Measurements from ENCODE around the gene FBXL5.

Gene FBXL5

DNA sequence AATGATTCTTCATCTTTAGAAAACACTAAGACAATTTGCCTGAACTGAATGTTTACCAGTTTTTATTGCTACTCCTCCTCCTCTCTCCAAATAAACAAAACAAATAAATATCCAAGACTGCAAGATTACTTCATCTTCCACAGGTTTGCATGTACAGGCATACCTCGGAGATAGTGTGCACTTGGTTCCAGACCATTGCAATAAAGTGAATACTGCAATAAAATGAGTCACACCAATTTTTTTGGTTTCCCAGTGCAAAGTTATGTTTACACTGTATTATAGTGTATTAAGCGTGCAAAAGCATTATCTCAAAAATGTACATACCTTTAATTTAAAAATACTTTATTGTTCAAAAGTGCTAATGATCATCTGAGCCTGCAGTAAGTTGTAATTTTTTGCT, 53.3 kb downstream of the FBXL5 start:
- no peak overlapping the region for H3K4me3 ChIP-seq (ENCODE audit: low read depth, low read length)
- no peak overlapping the region for H2AFZ ChIP-seq (ENCODE audit: low read length, unreplicated experiment)
- peaks cover 37% of the 10 kb centered on the region for H3K36me3 ChIP-seq (ENCODE audit: insufficient read depth, low read length)
- H3K4me1 ChIP-seq (ENCODE audit: control insufficient read depth, insufficient read depth, low read length, unreplicated experiment), result no peaks in the 10 kb centered on the region
- no peaks in the 10 kb centered on the region for H3K79me2 ChIP-seq (ENCODE audit: control insufficient read depth, insufficient read depth, low read length, unreplicated experiment)
- H3K27me3 ChIP-seq (ENCODE audit: insufficient read depth, low read length), result no peaks in the 10 kb centered on the region
- no peak overlapping the region for H3K27ac ChIP-seq (ENCODE audit: low read depth, low read length)

DNA sequence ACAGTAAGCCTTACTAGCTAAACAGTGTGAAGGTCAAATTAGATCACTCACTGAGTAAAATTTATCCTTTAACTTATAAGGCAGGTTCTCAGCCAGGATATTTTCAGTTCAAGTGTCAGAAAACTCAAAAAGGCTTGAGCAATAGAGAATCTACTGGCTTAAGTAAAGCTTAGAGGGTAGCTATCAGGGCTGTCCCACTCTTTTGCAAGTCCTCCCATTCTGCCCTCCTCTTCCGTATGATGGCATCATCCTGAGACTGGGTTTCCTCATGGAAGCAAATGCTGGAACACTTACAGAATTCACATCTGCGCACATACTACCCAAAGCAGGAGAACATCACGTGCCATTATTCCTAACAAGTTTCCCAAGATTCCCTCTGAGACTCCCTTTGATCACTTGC, 55.0 kb downstream of the FBXL5 start:
- H3K79me2 ChIP-seq (ENCODE audit: control insufficient read depth, insufficient read depth, low read length, unreplicated experiment), result no peaks in the 10 kb centered on the region
- H3K27ac ChIP-seq (ENCODE audit: low read depth, low read length), result no peak overlapping the region
- H3K27me3 ChIP-seq (ENCODE audit: insufficient read depth, low read length), result no peaks in the 10 kb centered on the region
- peaks cover 34% of the 10 kb centered on the region for H3K36me3 ChIP-seq (ENCODE audit: insufficient read depth, low read length)
- no peak overlapping the region for H2AFZ ChIP-seq (ENCODE audit: low read length, unreplicated experiment)
- H3K4me3 ChIP-seq (ENCODE audit: low read depth, low read length), result no peak overlapping the region
- no peaks in the 10 kb centered on the region for H3K4me1 ChIP-seq (ENCODE audit: control insufficient read depth, insufficient read depth, low read length, unreplicated experiment)

DNA sequence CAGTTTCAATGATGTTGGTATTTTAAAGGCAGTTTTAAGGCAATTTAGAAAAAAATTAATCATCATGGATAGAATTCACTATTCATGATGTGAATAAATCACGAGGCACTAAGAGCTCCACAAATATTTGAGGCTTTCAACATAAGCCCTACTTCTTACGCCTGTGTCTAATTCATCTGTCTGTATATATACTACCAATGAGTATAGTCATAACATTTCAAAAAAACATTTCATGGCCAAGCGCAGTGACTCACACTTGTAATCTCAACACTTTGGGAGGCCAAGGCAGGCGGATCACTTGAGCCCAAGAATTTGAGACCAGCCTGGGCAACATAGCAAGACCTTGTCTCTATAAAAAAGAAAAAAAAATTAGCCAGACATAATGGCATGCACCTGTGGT, 56.5 kb downstream of the FBXL5 start:
- H2AFZ ChIP-seq (ENCODE audit: low read length, unreplicated experiment), result no peak overlapping the region
- no peak overlapping the region for H3K27ac ChIP-seq (ENCODE audit: low read depth, low read length)
- H3K27me3 ChIP-seq (ENCODE audit: insufficient read depth, low read length), result no peaks in the 10 kb centered on the region
- no peaks in the 10 kb centered on the region for H3K79me2 ChIP-seq (ENCODE audit: control insufficient read depth, insufficient read depth, low read length, unreplicated experiment)
- H3K4me3 ChIP-seq (ENCODE audit: low read depth, low read length), result no peak overlapping the region
- H3K4me1 ChIP-seq (ENCODE audit: control insufficient read depth, insufficient read depth, low read length, unreplicated experiment), result no peaks in the 10 kb centered on the region
- H3K36me3 ChIP-seq (ENCODE audit: insufficient read depth, low read length), result peaks cover 22% of the 10 kb centered on the region; the same call in 1 of the 2 replicates

DNA sequence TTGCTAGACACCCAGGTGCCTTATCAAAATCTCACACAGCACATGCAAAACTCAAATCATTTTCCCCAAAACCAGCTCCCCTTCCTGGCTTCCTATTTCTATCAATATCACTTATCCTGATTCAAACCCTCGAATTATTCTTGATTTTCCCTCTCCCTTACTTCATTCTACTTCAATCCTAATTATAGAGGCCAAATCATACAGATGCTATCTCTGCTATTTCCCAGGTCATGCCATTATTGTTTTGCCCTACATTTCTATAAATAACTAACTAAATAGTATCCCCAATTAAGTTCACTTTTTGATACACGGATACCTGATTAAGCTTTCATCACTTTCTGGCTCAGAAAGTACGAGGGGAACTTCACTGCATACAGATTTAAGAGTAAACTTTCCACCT, 62.4 kb downstream of the FBXL5 start:
- Histone ChIP-seq H3K4me1 (ENCODE audit: control insufficient read depth, insufficient read depth, low read length, unreplicated experiment) (no peaks in the 10 kb centered on the region), H2AFZ (ENCODE audit: low read length, unreplicated experiment) (no peak overlapping the region), H3K27me3 (ENCODE audit: insufficient read depth, low read length) (no peaks in the 10 kb centered on the region), H3K79me2 (ENCODE audit: control insufficient read depth, insufficient read depth, low read length, unreplicated experiment) (no peaks in the 10 kb centered on the region), H3K27ac (ENCODE audit: low read depth, low read length) (no peak overlapping the region), H3K36me3 (ENCODE audit: insufficient read depth, low read length) (0 out of 2 replicates have a peak, but pooled peaks cover 4% of the 10 kb centered on the region), H3K4me3 (ENCODE audit: low read depth, low read length) (no peak overlapping the region)

DNA sequence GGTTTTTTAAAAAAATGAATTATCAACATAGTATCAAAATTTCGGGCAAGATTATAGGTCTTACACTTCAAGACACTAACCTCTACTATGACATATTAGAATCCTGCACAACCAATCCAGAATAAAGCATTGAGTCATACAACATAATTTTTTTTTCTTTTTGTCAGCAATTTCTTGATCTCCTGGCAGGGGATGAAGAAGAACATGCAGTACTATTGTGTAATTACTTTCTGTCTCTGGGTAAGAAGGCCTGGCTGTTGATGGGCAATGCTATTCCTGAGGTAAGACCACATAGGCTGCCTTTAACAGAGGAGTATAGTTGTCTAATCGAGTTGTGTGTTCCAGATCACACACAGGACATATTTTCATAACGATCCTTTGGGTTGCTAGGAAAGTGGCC, 67.5 kb downstream of the FBXL5 start:
- H3K4me3 ChIP-seq (ENCODE audit: low read depth, low read length), result no peak overlapping the region
- H2AFZ ChIP-seq (ENCODE audit: low read length, unreplicated experiment), result no peak overlapping the region
- H3K4me1 ChIP-seq (ENCODE audit: control insufficient read depth, insufficient read depth, low read length, unreplicated experiment), result no peaks in the 10 kb centered on the region
- no peaks in the 10 kb centered on the region for H3K36me3 ChIP-seq (ENCODE audit: insufficient read depth, low read length)
- no peak overlapping the region for H3K27ac ChIP-seq (ENCODE audit: low read depth, low read length)
- H3K79me2 ChIP-seq (ENCODE audit: control insufficient read depth, insufficient read depth, low read length, unreplicated experiment), result no peaks in the 10 kb centered on the region
- H3K27me3 ChIP-seq (ENCODE audit: insufficient read depth, low read length), result no peaks in the 10 kb centered on the region

DNA sequence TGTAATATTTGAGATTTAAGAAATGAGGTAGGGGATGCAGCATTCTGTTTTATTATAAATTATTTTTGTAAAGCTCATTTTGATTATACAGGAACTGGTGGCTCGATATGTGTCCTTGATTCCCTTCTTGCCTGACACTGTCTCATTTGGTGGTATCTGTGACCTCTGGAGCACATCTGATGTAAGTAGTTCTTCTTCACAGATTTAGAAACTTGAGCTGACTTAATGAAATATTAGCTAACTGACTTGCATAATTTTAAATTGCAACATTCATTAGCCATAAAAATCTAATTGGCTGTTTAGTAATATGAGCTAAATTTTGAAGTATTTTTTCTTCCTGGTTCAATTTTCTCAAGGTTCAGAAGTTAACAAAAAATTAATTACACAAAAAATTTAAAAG, 69.1 kb downstream of the FBXL5 start:
- H2AFZ ChIP-seq (ENCODE audit: low read length, unreplicated experiment), result no peak overlapping the region
- H3K36me3 ChIP-seq (ENCODE audit: insufficient read depth, low read length), result peaks cover 5% of the 10 kb centered on the region; the same call in 1 of the 2 replicates
- H3K4me1 ChIP-seq (ENCODE audit: control insufficient read depth, insufficient read depth, low read length, unreplicated experiment), result peaks cover 3% of the 10 kb centered on the region
- H3K4me3 ChIP-seq (ENCODE audit: low read depth, low read length), result no peak overlapping the region
- H3K27ac ChIP-seq (ENCODE audit: low read depth, low read length), result no peak overlapping the region
- H3K27me3 ChIP-seq (ENCODE audit: insufficient read depth, low read length), result no peaks in the 10 kb centered on the region
- no peaks in the 10 kb centered on the region for H3K79me2 ChIP-seq (ENCODE audit: control insufficient read depth, insufficient read depth, low read length, unreplicated experiment)

DNA sequence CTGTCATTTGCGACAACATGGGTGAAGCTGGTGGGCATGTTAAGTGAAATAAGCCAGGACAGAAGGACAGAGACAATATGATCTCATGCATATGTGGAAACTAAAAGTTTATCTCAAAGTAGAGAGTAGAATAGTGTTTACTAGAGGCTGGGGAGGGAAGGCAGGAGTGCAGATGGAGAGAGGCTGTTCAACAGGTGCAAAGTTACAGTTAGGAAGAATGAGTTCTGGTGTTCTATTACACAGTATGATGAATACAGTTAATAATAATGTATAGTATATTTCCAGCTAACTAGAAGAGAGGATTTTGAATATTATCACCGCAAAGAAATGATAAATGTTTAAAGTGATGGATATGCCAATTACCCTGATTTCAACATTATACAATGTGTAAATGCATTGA, 69.8 kb downstream of the FBXL5 start:
- no peak overlapping the region for H3K27ac ChIP-seq (ENCODE audit: low read depth, low read length)

DNA sequence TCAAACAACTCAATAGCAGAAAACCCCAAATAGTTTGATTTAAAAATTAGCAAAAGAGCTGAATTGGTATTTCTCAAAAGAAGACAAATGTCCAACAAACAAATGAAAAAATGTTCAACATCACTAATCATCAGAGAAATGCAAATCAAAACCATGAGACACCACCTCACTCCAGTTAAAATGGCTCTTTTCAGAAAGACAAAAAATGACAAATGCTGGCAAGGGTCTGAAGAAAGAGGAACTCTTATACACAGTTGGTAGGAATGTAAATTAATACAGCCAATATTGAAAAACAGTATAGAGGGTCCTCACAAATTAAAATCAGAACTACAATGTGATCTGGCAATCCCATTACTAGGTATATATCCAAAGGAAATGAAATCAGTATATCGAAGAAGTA, 70.4 kb downstream of the FBXL5 start:
- H3K36me3 ChIP-seq (ENCODE audit: insufficient read depth, low read length), result peaks cover 9% of the 10 kb centered on the region; the same call in 1 of the 2 replicates
- H3K27me3 ChIP-seq (ENCODE audit: insufficient read depth, low read length), result no peaks in the 10 kb centered on the region
- H2AFZ ChIP-seq (ENCODE audit: low read length, unreplicated experiment), result no peak overlapping the region
- peaks cover 3% of the 10 kb centered on the region for H3K4me1 ChIP-seq (ENCODE audit: control insufficient read depth, insufficient read depth, low read length, unreplicated experiment)
- no peak overlapping the region for H3K4me3 ChIP-seq (ENCODE audit: low read depth, low read length)
- H3K27ac ChIP-seq (ENCODE audit: low read depth, low read length), result no peak overlapping the region
- H3K79me2 ChIP-seq (ENCODE audit: control insufficient read depth, insufficient read depth, low read length, unreplicated experiment), result no peaks in the 10 kb centered on the region

More for the DNA sequence above, 69.8 kb downstream of the FBXL5 start:
- Histone ChIP-seq H3K79me2 (ENCODE audit: control insufficient read depth, insufficient read depth, low read length, unreplicated experiment) (no peaks in the 10 kb centered on the region), H2AFZ (ENCODE audit: low read length, unreplicated experiment) (no peak overlapping the region), H3K36me3 (ENCODE audit: insufficient read depth, low read length) (peaks cover 9% of the 10 kb centered on the region; the same call in 1 of the 2 replicates), H3K4me3 (ENCODE audit: low read depth, low read length) (no peak overlapping the region), H3K4me1 (ENCODE audit: control insufficient read depth, insufficient read depth, low read length, unreplicated experiment) (peaks cover 3% of the 10 kb centered on the region), H3K27me3 (ENCODE audit: insufficient read depth, low read length) (no peaks in the 10 kb centered on the region)

DNA sequence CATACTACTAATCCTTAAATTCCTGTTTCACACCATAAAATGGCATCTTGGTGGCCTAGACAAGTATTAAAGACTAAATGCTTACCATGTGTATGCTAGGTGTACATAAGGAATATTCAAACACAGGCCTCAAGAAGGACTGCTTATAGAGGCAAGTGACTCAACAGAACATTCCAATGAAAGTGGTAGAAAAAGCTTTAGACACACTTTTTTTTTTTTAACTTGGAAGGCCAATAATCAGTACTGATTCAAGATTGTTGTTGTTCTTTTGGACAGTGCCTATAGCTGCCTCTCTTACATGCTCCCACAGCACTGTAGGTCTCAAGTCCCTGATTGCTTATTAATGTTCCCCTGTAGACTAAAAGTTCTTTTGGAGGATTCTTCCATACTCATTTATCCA, 77.6 kb downstream of the FBXL5 start:
- Histone ChIP-seq H3K4me3 (ENCODE audit: low read depth, low read length) (no peak overlapping the region), H3K79me2 (ENCODE audit: control insufficient read depth, insufficient read depth, low read length, unreplicated experiment) (no peaks in the 10 kb centered on the region), H3K27ac (ENCODE audit: low read depth, low read length) (no peak overlapping the region), H3K27me3 (ENCODE audit: insufficient read depth, low read length) (no peaks in the 10 kb centered on the region), H3K4me1 (ENCODE audit: control insufficient read depth, insufficient read depth, low read length, unreplicated experiment) (peaks cover 3% of the 10 kb centered on the region), H2AFZ (ENCODE audit: low read length, unreplicated experiment) (no peak overlapping the region), H3K36me3 (ENCODE audit: insufficient read depth, low read length) (peaks cover 9% of the 10 kb centered on the region; the same call in 1 of the 2 replicates)

DNA sequence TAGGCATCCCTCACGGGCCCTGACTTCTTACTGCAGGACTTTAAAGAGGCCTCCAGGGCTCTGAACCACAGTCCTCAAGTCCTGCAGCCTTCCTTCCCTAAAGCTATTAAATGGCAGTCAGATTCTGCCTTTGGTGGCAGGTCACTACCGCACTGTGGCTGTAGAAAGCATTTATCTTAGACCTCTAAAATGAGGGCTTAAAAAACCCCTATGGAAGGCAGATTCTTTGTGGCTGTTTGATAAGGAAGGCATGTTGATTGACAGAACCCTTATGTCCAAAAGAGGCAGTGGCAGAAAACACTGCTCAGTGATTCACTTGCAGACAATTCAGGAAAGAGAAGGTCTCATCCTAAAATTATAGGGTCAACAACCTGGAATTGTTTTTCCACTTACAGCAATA, 79.2 kb downstream of the FBXL5 start:
- H3K27me3 ChIP-seq (ENCODE audit: insufficient read depth, low read length), result no peaks in the 10 kb centered on the region
- no peak overlapping the region for H3K4me3 ChIP-seq (ENCODE audit: low read depth, low read length)

DNA sequence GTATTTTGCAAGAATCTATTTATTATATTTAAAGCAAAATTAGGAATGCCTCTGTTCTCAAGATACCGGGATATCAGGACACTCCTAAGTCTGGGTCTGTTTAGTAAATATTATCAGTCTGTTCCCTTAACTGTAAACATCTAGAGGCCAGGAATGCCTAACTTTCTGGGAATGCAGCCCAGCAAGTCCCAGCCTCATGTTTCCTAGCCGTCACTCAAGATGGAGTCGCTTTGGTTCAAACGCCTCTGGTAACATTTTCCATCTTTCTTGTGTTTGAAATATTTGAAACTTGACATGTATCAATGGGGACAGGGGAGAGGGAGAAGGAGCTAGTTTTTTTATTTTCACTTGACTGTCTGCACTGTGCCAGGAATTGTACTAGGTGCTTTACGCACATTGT, 85.4 kb downstream of the FBXL5 start:
- Histone ChIP-seq H3K36me3 (ENCODE audit: insufficient read depth, low read length) (peaks cover 3% of the 10 kb centered on the region), H3K27ac (ENCODE audit: low read depth, low read length) (no peak overlapping the region), H3K4me1 (ENCODE audit: control insufficient read depth, insufficient read depth, low read length, unreplicated experiment) (no peaks in the 10 kb centered on the region), H3K79me2 (ENCODE audit: control insufficient read depth, insufficient read depth, low read length, unreplicated experiment) (no peaks in the 10 kb centered on the region), H3K27me3 (ENCODE audit: insufficient read depth, low read length) (no peaks in the 10 kb centered on the region), H2AFZ (ENCODE audit: low read length, unreplicated experiment) (no peak overlapping the region), H3K4me3 (ENCODE audit: low read depth, low read length) (no peak overlapping the region)

More for the DNA sequence above, 79.2 kb downstream of the FBXL5 start:
- H3K36me3 ChIP-seq (ENCODE audit: insufficient read depth, low read length), result peaks cover 3% of the 10 kb centered on the region; the same call in 1 of the 2 replicates
- H2AFZ ChIP-seq (ENCODE audit: low read length, unreplicated experiment), result no peak overlapping the region
- H3K79me2 ChIP-seq (ENCODE audit: control insufficient read depth, insufficient read depth, low read length, unreplicated experiment), result no peaks in the 10 kb centered on the region
- no peaks in the 10 kb centered on the region for H3K4me1 ChIP-seq (ENCODE audit: control insufficient read depth, insufficient read depth, low read length, unreplicated experiment)
- no peak overlapping the region for H3K27ac ChIP-seq (ENCODE audit: low read depth, low read length)

Data from ACC112 (cell line).